ENCODE data around the gene PACRG. TPM values are rescaled to one million over a fixed set of nuclear protein-coding genes. Genes with fewer than 3 reads are reported as not detected.

The PACRG gene
- total and polyA plus RNA-seq, 5 donors from 2014 or later: 0.44 to 1.2 (median 0.87) TPM; not detected in 2

GRCh38 chr6:163323274-163323673 lies 595.5 kb downstream of the PACRG start:
- H3K4me1 ChIP-seq (ENCODE audit: control insufficient read depth, insufficient read depth, low read length, poor library complexity, severe bottlenecking): no peaks in the 10 kb centered on the region
- Mint-ChIP-seq H3K4me1 (peaks cover 0 to 2% (median 0%) of the 10 kb centered on the region in 4 donors), H3K36me3 (no peaks in the 10 kb centered on the region), H3K27me3 (no peaks in the 10 kb centered on the region), H3K4me3 (no peak overlapping the region), H3K27ac (no peak overlapping the region), H3K9me3 (peaks cover 0 to 3% (median 0%) of the 10 kb centered on the region in 7 donors)
- no peaks in the 10 kb centered on the region for H3K36me3 ChIP-seq (ENCODE audit: control insufficient read depth, insufficient read depth, low read length)
- no peak overlapping the region for H3K4me3 ChIP-seq (ENCODE audit: low read depth, low read length)
- ATAC-seq (ENCODE audit: low read depth in 2 of 2): no peak
- no peak overlapping the region for H3K27ac ChIP-seq (ENCODE audit: insufficient read depth, low read length, poor library complexity, severe bottlenecking)
- H3K27me3 ChIP-seq (ENCODE audit: control insufficient read depth, insufficient read depth, low read length): no peaks in the 10 kb centered on the region
- no peaks in the 10 kb centered on the region for H3K9me3 ChIP-seq (ENCODE audit: control insufficient read depth in 2 of 2, low read length in 2 of 2)
- no peak for DNase-seq

GRCh38 chr6:163323705-163324104 lies 595.9 kb downstream of the PACRG start:
- H3K27ac ChIP-seq (ENCODE audit: insufficient read depth, low read length, poor library complexity, severe bottlenecking): no peak overlapping the region
- no peak for DNase-seq
- Mint-ChIP-seq H3K27ac (no peak overlapping the region), H3K4me3 (no peak overlapping the region), H3K36me3 (no peaks in the 10 kb centered on the region), H3K4me1 (peaks cover 0 to 2% (median 0%) of the 10 kb centered on the region in 4 donors), H3K9me3 (peaks cover 0 to 3% (median 0%) of the 10 kb centered on the region in 7 donors), H3K27me3 (no peaks in the 10 kb centered on the region)
- H3K36me3 ChIP-seq (ENCODE audit: control insufficient read depth, insufficient read depth, low read length): no peaks in the 10 kb centered on the region
- no peaks in the 10 kb centered on the region for H3K27me3 ChIP-seq (ENCODE audit: control insufficient read depth, insufficient read depth, low read length)
- H3K4me3 ChIP-seq (ENCODE audit: low read depth, low read length): no peak overlapping the region
- no peaks in the 10 kb centered on the region for H3K9me3 ChIP-seq (ENCODE audit: control insufficient read depth in 2 of 2, low read length in 2 of 2)
- no peaks in the 10 kb centered on the region for H3K4me1 ChIP-seq (ENCODE audit: control insufficient read depth, insufficient read depth, low read length, poor library complexity, severe bottlenecking)
- no peak for ATAC-seq (ENCODE audit: low read depth in 2 of 2)

- H3K36me3 Mint-ChIP-seq: no peaks in the 10 kb centered on the region
- Histone ChIP-seq H3K4me1 (ENCODE audit: control insufficient read depth, insufficient read depth, low read length, poor library complexity, severe bottlenecking) (no peaks in the 10 kb centered on the region), H3K4me3 (ENCODE audit: low read depth, low read length) (no peak overlapping the region), H3K9me3 (ENCODE audit: control insufficient read depth in 2 of 2, low read length in 2 of 2) (no peaks in the 10 kb centered on the region), H3K27ac (ENCODE audit: insufficient read depth, low read length, poor library complexity, severe bottlenecking) (no peak overlapping the region), H3K36me3 (ENCODE audit: control insufficient read depth, insufficient read depth, low read length) (no peaks in the 10 kb centered on the region), H3K27me3 (ENCODE audit: control insufficient read depth, insufficient read depth, low read length) (no peaks in the 10 kb centered on the region)
- peaks cover 0 to 2% (median 0%) of the 10 kb centered on the region in 4 donors for H3K4me1 Mint-ChIP-seq
- H3K4me3 Mint-ChIP-seq: no peak overlapping the region
- no peak overlapping the region for H3K27ac Mint-ChIP-seq
- ATAC-seq (ENCODE audit: low read depth in 2 of 2) (no peak), DNase-seq (no peak)
- no peaks in the 10 kb centered on the region for H3K27me3 Mint-ChIP-seq
- peaks cover 0 to 3% (median 0%) of the 10 kb centered on the region in 7 donors for H3K9me3 Mint-ChIP-seq
Observed at GRCh38 chr6:163324326-163324687, 596.5 kb downstream of the PACRG start.

GRCh38 chr6:163324688-163325389 lies 597.1 kb downstream of the PACRG start:
- ATAC-seq (ENCODE audit: low read depth in 2 of 2) (no peak), DNase-seq (no peak)
- no peaks in the 10 kb centered on the region for H3K36me3 Mint-ChIP-seq
- peaks cover 0 to 3% (median 0%) of the 10 kb centered on the region in 7 donors for H3K9me3 Mint-ChIP-seq
- Histone ChIP-seq H3K27ac (ENCODE audit: insufficient read depth, low read length, poor library complexity, severe bottlenecking) (no peak overlapping the region), H3K4me3 (ENCODE audit: low read depth, low read length) (no peak overlapping the region), H3K4me1 (ENCODE audit: control insufficient read depth, insufficient read depth, low read length, poor library complexity, severe bottlenecking) (no peaks in the 10 kb centered on the region), H3K27me3 (ENCODE audit: control insufficient read depth, insufficient read depth, low read length) (no peaks in the 10 kb centered on the region), H3K9me3 (ENCODE audit: control insufficient read depth in 2 of 2, low read length in 2 of 2) (no peaks in the 10 kb centered on the region), H3K36me3 (ENCODE audit: control insufficient read depth, insufficient read depth, low read length) (no peaks in the 10 kb centered on the region)
- peaks cover 0 to 2% (median 0%) of the 10 kb centered on the region in 4 donors for H3K4me1 Mint-ChIP-seq
- H3K4me3 Mint-ChIP-seq: no peak overlapping the region
- H3K27ac Mint-ChIP-seq: no peak overlapping the region
- no peaks in the 10 kb centered on the region for H3K27me3 Mint-ChIP-seq

- ATAC-seq (ENCODE audit: low read depth in 2 of 2) (no peak), DNase-seq (no peak)
- Histone ChIP-seq H3K36me3 (ENCODE audit: control insufficient read depth, insufficient read depth, low read length) (no peaks in the 10 kb centered on the region), H3K27me3 (ENCODE audit: control insufficient read depth, insufficient read depth, low read length) (no peaks in the 10 kb centered on the region), H3K9me3 (ENCODE audit: control insufficient read depth in 2 of 2, low read length in 2 of 2) (no peaks in the 10 kb centered on the region), H3K4me1 (ENCODE audit: control insufficient read depth, insufficient read depth, low read length, poor library complexity, severe bottlenecking) (no peaks in the 10 kb centered on the region), H3K4me3 (ENCODE audit: low read depth, low read length) (no peak overlapping the region), H3K27ac (ENCODE audit: insufficient read depth, low read length, poor library complexity, severe bottlenecking) (no peak overlapping the region)
- Mint-ChIP-seq H3K4me1 (peaks cover 0 to 2% (median 0%) of the 10 kb centered on the region in 4 donors), H3K27me3 (no peaks in the 10 kb centered on the region), H3K36me3 (no peaks in the 10 kb centered on the region), H3K27ac (no peak overlapping the region), H3K9me3 (peaks cover 0 to 3% (median 0%) of the 10 kb centered on the region in 7 donors), H3K4me3 (no peak overlapping the region)
Observed at GRCh38 chr6:163325390-163325784, 597.6 kb downstream of the PACRG start.

- H3K4me1 ChIP-seq (ENCODE audit: control insufficient read depth, insufficient read depth, low read length, poor library complexity, severe bottlenecking): no peaks in the 10 kb centered on the region
- Mint-ChIP-seq H3K27me3 (no peaks in the 10 kb centered on the region), H3K36me3 (no peaks in the 10 kb centered on the region), H3K4me1 (peaks cover 0 to 2% (median 0%) of the 10 kb centered on the region in 4 donors), H3K4me3 (no peak overlapping the region), H3K9me3 (peaks cover 0 to 2% (median 0%) of the 10 kb centered on the region in 7 donors), H3K27ac (no peak overlapping the region)
- DNase-seq: no peak
- no peak overlapping the region for H3K27ac ChIP-seq (ENCODE audit: insufficient read depth, low read length, poor library complexity, severe bottlenecking)
- no peaks in the 10 kb centered on the region for H3K9me3 ChIP-seq (ENCODE audit: control insufficient read depth in 2 of 2, low read length in 2 of 2)
- no peaks in the 10 kb centered on the region for H3K27me3 ChIP-seq (ENCODE audit: control insufficient read depth, insufficient read depth, low read length)
- no peak for ATAC-seq (ENCODE audit: low read depth in 2 of 2)
- H3K4me3 ChIP-seq (ENCODE audit: low read depth, low read length): no peak overlapping the region
- no peaks in the 10 kb centered on the region for H3K36me3 ChIP-seq (ENCODE audit: control insufficient read depth, insufficient read depth, low read length)
Observed at GRCh38 chr6:163327165-163327880, 599.5 kb downstream of the PACRG start.

GRCh38 chr6:163327921-163328320 lies 600.1 kb downstream of the PACRG start:
- Histone ChIP-seq H3K27me3 (ENCODE audit: control insufficient read depth, insufficient read depth, low read length) (no peaks in the 10 kb centered on the region), H3K27ac (ENCODE audit: insufficient read depth, low read length, poor library complexity, severe bottlenecking) (no peak overlapping the region), H3K9me3 (ENCODE audit: control insufficient read depth in 2 of 2, low read length in 2 of 2) (no peaks in the 10 kb centered on the region), H3K4me1 (ENCODE audit: control insufficient read depth, insufficient read depth, low read length, poor library complexity, severe bottlenecking) (no peaks in the 10 kb centered on the region), H3K4me3 (ENCODE audit: low read depth, low read length) (no peak overlapping the region), H3K36me3 (ENCODE audit: control insufficient read depth, insufficient read depth, low read length) (no peaks in the 10 kb centered on the region)
- H3K27ac Mint-ChIP-seq: no peak overlapping the region
- no peaks in the 10 kb centered on the region for H3K36me3 Mint-ChIP-seq
- no peak for DNase-seq
- peaks cover 0 to 2% (median 0%) of the 10 kb centered on the region in 7 donors for H3K9me3 Mint-ChIP-seq
- H3K27me3 Mint-ChIP-seq: no peaks in the 10 kb centered on the region
- no peak overlapping the region for H3K4me3 Mint-ChIP-seq
- ATAC-seq (ENCODE audit: low read depth in 2 of 2): no peak
- H3K4me1 Mint-ChIP-seq: peaks cover 0 to 2% (median 0%) of the 10 kb centered on the region in 4 donors
